Smooth muscle cell (in vitro differentiated cells): Measurements from ENCODE around the gene ZMIZ1. TPM values are rescaled to one million over a fixed set of nuclear protein-coding genes. Genes with fewer than 3 reads are reported as not detected.

Experiments used
- DNase-seq: peaks from one replicate; lab custom pipeline; 2025; ENCODE audit not compliant: unreplicated experiment; lab: John Stamatoyannopoulos, UW
- H2AFZ ChIP-seq: fragments of 200-600 bp; sonication (generic); 2 replicates; pipeline ENCODE4 v1.6.0; 2016; ENCODE audit warnings: antibody characterized with exemption, low read depth, mild to moderate bottlenecking
- H3F3A ChIP-seq: fragments of 200-600 bp; sonication (generic); 2 replicates; pipeline ENCODE4 v1.6.0; 2017; ENCODE audit warnings: antibody characterized with exemption, low read depth
- H3K27ac ChIP-seq: fragments of 200-600 bp; sonication (generic); 2 replicates; pipeline ENCODE4 v1.5.1; 2016; ENCODE audit warnings: low read depth, mild to moderate bottlenecking
- H3K27me3 ChIP-seq: fragments of 200-600 bp; sonication (generic); 2 replicates; pipeline ENCODE4 v1.6.1; 2016; ENCODE audit warnings: low read depth, mild to moderate bottlenecking
- H3K36me3 ChIP-seq: fragments of 200-600 bp; sonication (generic); 2 replicates; pipeline ENCODE4 v1.5.1; 2016; ENCODE audit warnings: low read depth
- H3K4me1 ChIP-seq: fragments of 200-600 bp; sonication (generic); 2 replicates; pipeline ENCODE4 v1.5.1; 2016; ENCODE audit warnings: low read depth
- H3K4me2 ChIP-seq: fragments of 200-600 bp; sonication (generic); 2 replicates; pipeline ENCODE4 v1.6.0; 2016; ENCODE audit warnings: mild to moderate bottlenecking
- H3K4me3 ChIP-seq: fragments of 200-600 bp; sonication (generic); 2 replicates; pipeline ENCODE4 v1.5.1; 2016; ENCODE audit warnings: mild to moderate bottlenecking
- H3K79me2 ChIP-seq: fragments of 200-600 bp; sonication (generic); 2 replicates; pipeline ENCODE4 v1.6.0; 2016; ENCODE audit warnings: low read depth, mild to moderate bottlenecking
- H3K9ac ChIP-seq: fragments of 200-600 bp; sonication (generic); 2 replicates; pipeline ENCODE4 v1.6.0; 2016; ENCODE audit warnings: low read depth
- H3K9me3 ChIP-seq: fragments of 200-600 bp; sonication (generic); replicated peaks from 2 replicates; pipeline ENCODE4 v1.5.1; 2016; ENCODE audit warnings: low read depth
- H4K20me1 ChIP-seq: fragments of 200-600 bp; sonication (generic); 2 replicates; pipeline ENCODE4 v1.6.0; 2016; ENCODE audit warnings: low read depth
- WGBS: methylation state at CpG from one replicate; pipeline ENCODE4 v1.1.7; 2016; ENCODE audit warnings: low lambda C conversion rate; 5-methylcytosine and 5-hydroxymethylcytosine counted together
- polyA plus RNA-seq: library from polyadenylated mRNA; unstranded; fragments of >200 nt; fragmentation: Nextera tagmentation; extraction: Ambion mirVana; gene quantifications from 2 replicates; pipeline ENCODE4 v1.2.1, GENCODE V29; 2016
- total RNA-seq: library from RNA; depleted of rRNA; stranded (reverse); fragments of >200 nt; gene quantifications from 2 replicates; pipeline ENCODE4 v1.2.3, GENCODE V29; 2014
- TF ChIP-seq, protein P1 (sequence below): fragments of 200-600 bp; sonication (generic); IDR thresholded peaks from 2 replicates; pipeline ENCODE4 v1.5.1; 2017; ENCODE audit warnings: borderline replicate concordance, mild to moderate bottlenecking, antibody characterized with exemption; ENCODE audit not compliant: insufficient read depth, poor library complexity, severe bottlenecking

ZMIZ1 gene
- total and polyA plus RNA-seq, 2 experiments from 2014 or later, result 24.2 to 31.3 TPM

DNA sequence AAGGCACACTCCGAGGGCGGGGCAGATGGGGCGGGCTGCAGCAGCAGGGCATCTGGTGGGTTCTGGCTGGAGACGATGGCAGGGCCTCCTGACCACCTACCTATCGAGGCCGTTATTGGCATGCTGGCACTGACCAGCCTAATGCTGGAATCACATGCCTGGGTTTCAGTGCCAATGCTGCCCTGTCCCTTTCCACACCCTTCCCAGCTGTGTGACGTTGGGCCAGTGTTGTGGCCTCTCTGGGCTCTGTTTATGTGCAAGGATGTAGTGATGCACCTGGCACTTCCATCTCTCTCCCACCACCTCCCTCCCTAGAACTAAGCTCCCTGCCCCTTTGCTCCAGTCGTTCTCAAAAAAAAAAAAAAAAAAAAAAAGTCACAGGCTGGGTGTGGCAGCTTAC, 132.9 kb downstream of the ZMIZ1 start:
- DNase-seq, result no peak
- Histone ChIP-seq H2AFZ (no peak overlapping the region), H3F3A (no peaks in the 10 kb centered on the region), H3K9ac (no peak overlapping the region), H3K27me3 (no peaks in the 10 kb centered on the region), H3K9me3 (no peaks in the 10 kb centered on the region), H3K4me2 (no peak overlapping the region), H3K36me3 (no peaks in the 10 kb centered on the region), H3K4me3 (no peak overlapping the region), H3K79me2 (peaks cover 25% of the 10 kb centered on the region), H3K4me1 (no peaks in the 10 kb centered on the region), H4K20me1 (peaks cover 87% of the 10 kb centered on the region), H3K27ac (no peak overlapping the region)
- 93% methylated on average over 6 of the region's 8 CpGs for WGBS
- TF ChIP-seq, protein P1, sequence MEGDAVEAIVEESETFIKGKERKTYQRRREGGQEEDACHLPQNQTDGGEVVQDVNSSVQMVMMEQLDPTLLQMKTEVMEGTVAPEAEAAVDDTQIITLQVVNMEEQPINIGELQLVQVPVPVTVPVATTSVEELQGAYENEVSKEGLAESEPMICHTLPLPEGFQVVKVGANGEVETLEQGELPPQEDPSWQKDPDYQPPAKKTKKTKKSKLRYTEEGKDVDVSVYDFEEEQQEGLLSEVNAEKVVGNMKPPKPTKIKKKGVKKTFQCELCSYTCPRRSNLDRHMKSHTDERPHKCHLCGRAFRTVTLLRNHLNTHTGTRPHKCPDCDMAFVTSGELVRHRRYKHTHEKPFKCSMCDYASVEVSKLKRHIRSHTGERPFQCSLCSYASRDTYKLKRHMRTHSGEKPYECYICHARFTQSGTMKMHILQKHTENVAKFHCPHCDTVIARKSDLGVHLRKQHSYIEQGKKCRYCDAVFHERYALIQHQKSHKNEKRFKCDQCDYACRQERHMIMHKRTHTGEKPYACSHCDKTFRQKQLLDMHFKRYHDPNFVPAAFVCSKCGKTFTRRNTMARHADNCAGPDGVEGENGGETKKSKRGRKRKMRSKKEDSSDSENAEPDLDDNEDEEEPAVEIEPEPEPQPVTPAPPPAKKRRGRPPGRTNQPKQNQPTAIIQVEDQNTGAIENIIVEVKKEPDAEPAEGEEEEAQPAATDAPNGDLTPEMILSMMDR, result no peak

DNA sequence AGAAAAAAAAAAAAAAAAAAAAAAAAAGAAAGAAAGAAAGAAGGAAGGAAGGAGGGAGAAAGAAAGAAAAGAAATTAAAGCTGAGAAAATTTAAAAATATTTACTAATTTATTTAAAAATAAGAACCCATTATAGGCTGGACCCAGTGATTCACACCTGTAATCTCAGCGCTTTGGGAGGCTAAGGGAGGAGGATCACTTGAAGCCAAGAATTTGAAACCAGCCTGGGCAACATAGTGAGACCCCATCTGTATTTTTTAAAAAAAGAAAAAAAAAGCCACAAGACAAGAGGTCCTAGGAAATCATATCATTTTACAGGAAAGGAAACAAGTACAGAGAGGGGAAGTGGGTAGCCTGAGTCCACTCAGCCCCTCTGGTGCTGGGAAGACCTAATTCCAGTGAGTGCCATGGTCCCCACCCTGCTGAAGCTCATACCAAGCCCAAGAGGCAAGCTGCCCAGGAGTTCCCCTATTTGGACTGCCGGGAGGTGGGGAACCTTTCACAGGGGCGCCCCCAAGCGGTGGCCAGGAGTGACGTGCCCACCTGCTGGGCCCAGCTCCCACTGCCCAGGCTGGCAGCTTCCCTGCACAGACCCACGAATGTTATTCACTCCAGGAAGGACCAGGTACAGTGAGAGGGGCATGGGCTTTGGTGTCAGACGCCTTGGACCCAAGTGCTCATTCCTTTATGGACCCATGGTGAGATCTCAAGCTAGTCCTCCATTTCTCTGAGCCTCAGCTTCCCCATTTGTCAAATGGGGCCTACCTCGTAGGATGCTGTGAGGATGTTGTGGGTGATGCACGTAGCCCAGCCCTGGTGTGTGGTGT, 133.6 kb downstream of the ZMIZ1 start:
- Histone ChIP-seq H3K4me3 (no peak overlapping the region), H3K9me3 (no peaks in the 10 kb centered on the region), H3F3A (no peaks in the 10 kb centered on the region), H3K27ac (no peak overlapping the region), H3K27me3 (no peaks in the 10 kb centered on the region), H3K4me1 (no peaks in the 10 kb centered on the region), H3K9ac (no peak overlapping the region), H4K20me1 (peaks cover 87% of the 10 kb centered on the region), H3K4me2 (no peak overlapping the region), H3K36me3 (no peaks in the 10 kb centered on the region), H2AFZ (no peak overlapping the region), H3K79me2 (peaks cover 22% of the 10 kb centered on the region)
- WGBS, result 68% methylated on average over 9 of the region's 9 CpGs
- TF ChIP-seq, protein P1, result peak; percentile 43
- DNase-seq, result no peak

DNA sequence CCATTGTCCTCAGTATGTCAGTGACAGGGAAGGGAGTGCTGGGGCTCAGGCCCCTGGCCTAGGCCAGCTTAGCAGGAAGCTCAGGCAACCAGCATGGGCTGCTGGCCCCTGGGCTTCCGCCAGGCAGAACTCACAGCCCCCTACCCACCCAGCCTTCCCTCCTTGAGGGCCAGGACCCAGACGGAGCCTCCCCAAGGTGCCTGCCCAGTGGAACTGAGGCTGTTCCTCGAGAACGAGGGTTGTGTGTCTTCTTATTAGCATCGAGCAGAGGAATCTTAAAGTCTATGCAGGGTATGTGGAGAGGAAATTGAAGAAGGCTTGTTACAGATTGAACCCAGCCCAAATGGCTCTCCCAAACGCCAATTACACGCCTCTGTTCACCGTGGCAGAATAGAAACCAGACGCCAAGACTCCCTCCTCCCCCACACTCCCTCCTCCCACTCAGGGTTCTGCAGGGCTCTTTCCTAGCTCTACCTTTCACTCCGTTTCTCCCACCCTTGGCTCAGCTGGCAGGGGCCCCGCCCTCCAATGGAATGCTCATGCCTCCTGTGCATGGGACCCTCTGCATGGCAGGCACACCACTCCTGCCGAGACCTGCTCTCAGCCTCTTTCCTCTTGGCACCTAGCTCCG, 134.4 kb downstream of the ZMIZ1 start:
- TF ChIP-seq, protein P1, result no peak
- Histone ChIP-seq H3K9me3 (no peaks in the 10 kb centered on the region), H3F3A (no peaks in the 10 kb centered on the region), H3K4me2 (no peak overlapping the region), H3K9ac (no peak overlapping the region), H3K36me3 (no peaks in the 10 kb centered on the region), H2AFZ (no peak overlapping the region), H3K27me3 (no peaks in the 10 kb centered on the region), H3K79me2 (peaks cover 14% of the 10 kb centered on the region), H3K27ac (no peak overlapping the region), H4K20me1 (peaks cover 85% of the 10 kb centered on the region), H3K4me3 (no peak overlapping the region), H3K4me1 (no peaks in the 10 kb centered on the region)
- DNase-seq, result no peak
- 82% methylated on average over 13 of the region's 13 CpGs for WGBS

DNA sequence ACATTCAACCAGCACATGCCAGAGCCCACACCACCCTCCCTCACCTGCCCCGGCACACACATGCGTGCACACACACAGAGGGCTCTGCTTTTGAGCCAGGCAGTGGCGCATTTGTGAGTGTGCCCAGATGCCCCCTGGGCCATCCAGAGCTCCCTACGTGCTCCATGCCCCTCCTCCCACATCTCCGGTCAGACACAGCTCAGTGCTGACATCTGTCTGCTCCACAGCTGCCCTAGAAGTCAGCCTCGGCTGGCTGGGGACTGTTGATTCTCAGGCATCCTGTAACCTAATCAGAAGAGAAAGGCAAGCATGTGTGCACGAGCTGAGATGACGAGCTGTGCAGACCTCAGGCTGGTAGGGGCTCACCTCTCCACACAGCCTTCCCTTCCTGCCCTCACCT, 135.1 kb downstream of the ZMIZ1 start:
- Histone ChIP-seq H3K36me3 (no peaks in the 10 kb centered on the region), H3K4me2 (no peak overlapping the region), H3K9me3 (no peaks in the 10 kb centered on the region), H3K27ac (no peak overlapping the region), H2AFZ (no peak overlapping the region), H3F3A (no peaks in the 10 kb centered on the region), H3K79me2 (peaks cover 8% of the 10 kb centered on the region), H3K4me1 (no peaks in the 10 kb centered on the region), H4K20me1 (peaks cover 86% of the 10 kb centered on the region), H3K4me3 (no peak overlapping the region), H3K9ac (no peak overlapping the region), H3K27me3 (no peaks in the 10 kb centered on the region)
- DNase-seq, result no peak
- 83% methylated on average over 8 of the region's 8 CpGs for WGBS
- TF ChIP-seq, protein P1, result no peak
